K562 (cell line): Measurements from ENCODE around the gene CGB8. TPM values are rescaled to one million over a fixed set of nuclear protein-coding genes. Genes with fewer than 3 reads are reported as not detected.

Source experiments
- KLF13 ChIP-seq: fragments of 450-650 bp; IDR thresholded peaks from 2 replicates; pipeline ENCODE4 v1.6.1; 2016; ENCODE audit warnings: missing genetic modification characterization, low read depth, mild to moderate bottlenecking, missing compliant biosample characterization, moderate library complexity, borderline replicate concordance
- KLF16 ChIP-seq: IDR thresholded peaks from 2 replicates; pipeline ENCODE4 v1.6.1; 2016; ENCODE audit warnings: antibody characterized with exemption
- NR4A1 ChIP-seq, 2 experiments: fragments of 250-450 bp in 1 of 2; fragments of 450-650 bp in 1 of 2; sonication (Bioruptor Pico) in 1 of 2; IDR thresholded peaks; 2 replicates each; pipeline versions ENCODE4 v1.4.0 to v1.6.1; 2016 to 2020; ENCODE audit warnings: mild to moderate bottlenecking in 2 of 2, missing compliant biosample characterization in 1 of 2, missing genetic modification characterization in 1 of 2, moderate library complexity in 1 of 2
- RREB1 ChIP-seq: fragments of 250-450 bp; sonication (Bioruptor Pico); IDR thresholded peaks from 2 replicates; pipeline ENCODE4 v1.4.0; 2020
- SAFB2 ChIP-seq: fragments of 200-400 bp; formaldehyde crosslinking; IDR thresholded peaks from 2 replicates; pipeline ENCODE4 v1.6.1; 2018; ENCODE audit warnings: borderline replicate concordance, low read length, low read depth, moderate library complexity; ENCODE audit not compliant: severe bottlenecking
- TRIM24 ChIP-seq, 2 experiments: fragments of 450-650 bp; IDR thresholded peaks; 2 replicates each; pipeline ENCODE4 v1.6.1; 2016
- XRCC5 ChIP-seq: fragments of 200-400 bp; formaldehyde crosslinking; IDR thresholded peaks from 2 replicates; pipeline ENCODE4 v1.6.1; 2017; ENCODE audit warnings: low read depth, mild to moderate bottlenecking, low read length
- ZNF174 ChIP-seq: fragments of 250-450 bp; sonication (Bioruptor Pico); IDR thresholded peaks from 2 replicates; pipeline ENCODE4 v1.4.0; 2020; ENCODE audit warnings: mild to moderate bottlenecking
- ZNF717 ChIP-seq: fragments of 250-450 bp; sonication (Bioruptor Pico); IDR thresholded peaks from 2 replicates; pipeline ENCODE4 v1.5.0; 2021
- ZNF77 ChIP-seq: fragments of 250-450 bp; sonication (Bioruptor Pico); IDR thresholded peaks from 2 replicates; pipeline ENCODE4 v1.5.0; 2020
- polyA plus RNA-seq, 8 experiments: library from polyadenylated mRNA; depleted of rRNA in 4 of 8; stranded (reverse) in 5 of 8; unstranded in 3 of 8; fragments of >200 nt; fragmentation: Nextera tagmentation in 2 of 8; fragmentation: Illumina TruSeq in 1 of 8; extraction: Ambion mirVana in 2 of 8; extraction: Trizol in 1 of 8; gene quantifications; 2 replicates each; pipeline versions ENCODE4 v1.2.1 to v1.2.3, GENCODE V29; 2011 to 2014; ENCODE audit warnings: inconsistent platforms in 1 of 8, missing spikeins in 1 of 8
- total RNA-seq, 7 experiments: library from RNA; depleted of rRNA in 6 of 7; stranded (reverse); fragments of >200 nt in 6 of 7; fragmentation: Illumina TruSeq in 2 of 7; extraction: Trizol in 2 of 7; gene quantifications; 2 replicates each; pipeline versions ENCODE4 v1.2.1 to v1.2.3, GENCODE V29; 2011 to 2021; ENCODE audit warnings: low replicate concordance in 1 of 7
- TF ChIP-seq, protein P1 (sequence below): fragments of 450-650 bp; IDR thresholded peaks from 2 replicates; pipeline ENCODE4 v1.6.1; 2014; ENCODE audit warnings: low read depth, mild to moderate bottlenecking, moderate library complexity, borderline replicate concordance
- TF ChIP-seq, protein P2 (sequence below), 2 experiments: fragments of 450-650 bp in 1 of 2; IDR thresholded peaks; 2 replicates each; pipeline ENCODE4 v1.6.1; 2011 to 2017; ENCODE audit warnings: low read depth in 2 of 2, antibody characterized with exemption in 1 of 2, borderline replicate concordance in 1 of 2, low read length in 1 of 2, mild to moderate bottlenecking in 1 of 2, mixed read lengths in 1 of 2; ENCODE audit not compliant: control insufficient read depth in 1 of 2
- TF ChIP-seq, protein P3 (sequence below): fragments of 450-650 bp; IDR thresholded peaks from 2 replicates; pipeline ENCODE4 v1.7.0; 2016; ENCODE audit warnings: borderline replicate concordance

CGB8 gene
- total and polyA plus RNA-seq, 9 of the 15 experiments (the other 6 are each of a cell fraction or from before 2014, with no cell fraction given), result not detected

DNA sequence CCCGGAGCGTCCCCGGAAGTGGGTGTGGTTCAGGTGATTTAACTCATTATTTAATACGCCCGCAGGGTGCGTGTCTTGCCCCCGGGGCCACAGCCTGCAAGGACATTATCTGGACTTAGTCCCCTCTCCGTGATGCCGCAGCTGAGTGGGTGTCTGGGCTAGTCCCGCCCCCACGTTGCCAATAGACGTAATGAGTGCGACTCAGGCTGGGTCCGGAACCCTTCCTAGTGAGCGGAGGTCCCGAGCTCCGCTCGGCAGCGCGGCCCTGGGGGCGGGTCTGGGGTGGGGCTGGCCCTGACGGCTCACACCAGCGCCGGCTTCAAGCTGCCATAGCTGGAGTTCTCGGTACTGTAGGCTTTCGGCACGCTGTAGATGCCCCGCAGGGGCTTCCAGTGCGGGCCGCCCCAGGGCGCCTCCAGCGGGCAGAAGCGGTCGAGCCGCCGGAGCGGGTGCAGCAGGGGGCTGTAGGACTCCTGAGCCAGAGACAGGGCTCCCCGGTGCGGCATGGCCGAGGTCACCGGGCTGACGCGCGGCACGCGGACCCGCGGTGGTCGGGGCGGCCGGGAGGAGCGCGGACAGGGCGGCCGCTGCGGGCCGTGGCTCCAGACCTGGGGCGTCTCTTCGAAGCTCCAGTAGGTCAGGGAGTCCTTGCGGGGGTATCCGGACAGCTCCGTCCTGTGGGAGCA is 31.1 kb downstream of the CGB8 start (continued):
- TF ChIP-seq, protein P1, sequence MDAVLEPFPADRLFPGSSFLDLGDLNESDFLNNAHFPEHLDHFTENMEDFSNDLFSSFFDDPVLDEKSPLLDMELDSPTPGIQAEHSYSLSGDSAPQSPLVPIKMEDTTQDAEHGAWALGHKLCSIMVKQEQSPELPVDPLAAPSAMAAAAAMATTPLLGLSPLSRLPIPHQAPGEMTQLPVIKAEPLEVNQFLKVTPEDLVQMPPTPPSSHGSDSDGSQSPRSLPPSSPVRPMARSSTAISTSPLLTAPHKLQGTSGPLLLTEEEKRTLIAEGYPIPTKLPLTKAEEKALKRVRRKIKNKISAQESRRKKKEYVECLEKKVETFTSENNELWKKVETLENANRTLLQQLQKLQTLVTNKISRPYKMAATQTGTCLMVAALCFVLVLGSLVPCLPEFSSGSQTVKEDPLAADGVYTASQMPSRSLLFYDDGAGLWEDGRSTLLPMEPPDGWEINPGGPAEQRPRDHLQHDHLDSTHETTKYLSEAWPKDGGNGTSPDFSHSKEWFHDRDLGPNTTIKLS, result no peak
- TF ChIP-seq RREB1 (no peak), SAFB2 (no peak), KLF16 (no peak), XRCC5 (no peak), ZNF77 (no peak), KLF13 (tag) (no peak), NR4A1 (CRISPR knock-in tag; IDR thresholded peaks at IDR 0.05) (no peak), NR4A1 (tag; IDR thresholded peaks at IDR 0.05) (no peak), ZNF174 (CRISPR knock-in tag) (no peak), ZNF717 (CRISPR knock-in tag) (no peak), TRIM24 (IDR thresholded peaks at IDR 0.05) (no peak)
- TF ChIP-seq, protein P2, sequence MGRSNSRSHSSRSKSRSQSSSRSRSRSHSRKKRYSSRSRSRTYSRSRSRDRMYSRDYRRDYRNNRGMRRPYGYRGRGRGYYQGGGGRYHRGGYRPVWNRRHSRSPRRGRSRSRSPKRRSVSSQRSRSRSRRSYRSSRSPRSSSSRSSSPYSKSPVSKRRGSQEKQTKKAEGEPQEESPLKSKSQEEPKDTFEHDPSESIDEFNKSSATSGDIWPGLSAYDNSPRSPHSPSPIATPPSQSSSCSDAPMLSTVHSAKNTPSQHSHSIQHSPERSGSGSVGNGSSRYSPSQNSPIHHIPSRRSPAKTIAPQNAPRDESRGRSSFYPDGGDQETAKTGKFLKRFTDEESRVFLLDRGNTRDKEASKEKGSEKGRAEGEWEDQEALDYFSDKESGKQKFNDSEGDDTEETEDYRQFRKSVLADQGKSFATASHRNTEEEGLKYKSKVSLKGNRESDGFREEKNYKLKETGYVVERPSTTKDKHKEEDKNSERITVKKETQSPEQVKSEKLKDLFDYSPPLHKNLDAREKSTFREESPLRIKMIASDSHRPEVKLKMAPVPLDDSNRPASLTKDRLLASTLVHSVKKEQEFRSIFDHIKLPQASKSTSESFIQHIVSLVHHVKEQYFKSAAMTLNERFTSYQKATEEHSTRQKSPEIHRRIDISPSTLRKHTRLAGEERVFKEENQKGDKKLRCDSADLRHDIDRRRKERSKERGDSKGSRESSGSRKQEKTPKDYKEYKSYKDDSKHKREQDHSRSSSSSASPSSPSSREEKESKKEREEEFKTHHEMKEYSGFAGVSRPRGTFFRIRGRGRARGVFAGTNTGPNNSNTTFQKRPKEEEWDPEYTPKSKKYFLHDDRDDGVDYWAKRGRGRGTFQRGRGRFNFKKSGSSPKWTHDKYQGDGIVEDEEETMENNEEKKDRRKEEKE (IDR thresholded peaks at IDR 0.05; ENCODE audit: borderline replicate concordance in 1 of 2, control insufficient read depth in 1 of 2, low read depth in 2 of 2, low read length in 1 of 2), result no peak
- TF ChIP-seq, protein P3, sequence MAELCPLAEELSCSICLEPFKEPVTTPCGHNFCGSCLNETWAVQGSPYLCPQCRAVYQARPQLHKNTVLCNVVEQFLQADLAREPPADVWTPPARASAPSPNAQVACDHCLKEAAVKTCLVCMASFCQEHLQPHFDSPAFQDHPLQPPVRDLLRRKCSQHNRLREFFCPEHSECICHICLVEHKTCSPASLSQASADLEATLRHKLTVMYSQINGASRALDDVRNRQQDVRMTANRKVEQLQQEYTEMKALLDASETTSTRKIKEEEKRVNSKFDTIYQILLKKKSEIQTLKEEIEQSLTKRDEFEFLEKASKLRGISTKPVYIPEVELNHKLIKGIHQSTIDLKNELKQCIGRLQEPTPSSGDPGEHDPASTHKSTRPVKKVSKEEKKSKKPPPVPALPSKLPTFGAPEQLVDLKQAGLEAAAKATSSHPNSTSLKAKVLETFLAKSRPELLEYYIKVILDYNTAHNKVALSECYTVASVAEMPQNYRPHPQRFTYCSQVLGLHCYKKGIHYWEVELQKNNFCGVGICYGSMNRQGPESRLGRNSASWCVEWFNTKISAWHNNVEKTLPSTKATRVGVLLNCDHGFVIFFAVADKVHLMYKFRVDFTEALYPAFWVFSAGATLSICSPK, result no peak
